DOHH2 (cell line): ENCODE results near the gene PTGES3.

Source experiments
- H3F3A ChIP-seq: fragments of 200-600 bp; sonication (generic), shearing (Covaris generic); 2 replicates; pipeline ENCODE4 v1.6.0; 2016; ENCODE audit warnings: antibody characterized with exemption, mild to moderate bottlenecking; ENCODE audit not compliant: control insufficient read depth, insufficient read depth
- H3K27ac ChIP-seq: fragments of 200-600 bp; sonication (generic); 2 replicates; pipeline ENCODE4 v1.5.1; 2014; ENCODE audit warnings: low read depth, mild to moderate bottlenecking, low read length, moderate library complexity
- H3K27me3 ChIP-seq: fragments of 200-600 bp; sonication (generic); 2 replicates; pipeline ENCODE4 v1.6.1; 2014; ENCODE audit warnings: mild to moderate bottlenecking, low read length, mixed read lengths; ENCODE audit not compliant: control insufficient read depth
- H3K36me3 ChIP-seq: fragments of 200-600 bp; sonication (generic); 2 replicates; pipeline ENCODE4 v1.6.1; 2014; ENCODE audit warnings: mild to moderate bottlenecking, low read length, moderate library complexity, mixed read lengths; ENCODE audit not compliant: control insufficient read depth
- H3K4me1 ChIP-seq: fragments of 200-600 bp; sonication (generic); 2 replicates; pipeline ENCODE4 v1.6.1; 2014; ENCODE audit warnings: mild to moderate bottlenecking, low read length, mixed read lengths; ENCODE audit not compliant: control insufficient read depth
- H3K4me2 ChIP-seq: fragments of 200-600 bp; sonication (generic); 2 replicates; pipeline ENCODE4 v1.6.0; 2014; ENCODE audit warnings: mild to moderate bottlenecking, low read length, moderate library complexity
- H3K4me3 ChIP-seq: fragments of 200-600 bp; sonication (generic); 2 replicates; pipeline ENCODE4 v1.5.1; 2014; ENCODE audit warnings: mild to moderate bottlenecking, low read length, mixed read lengths
- H3K79me2 ChIP-seq: fragments of 200-600 bp; sonication (generic); 2 replicates; pipeline ENCODE4 v1.6.1; 2014; ENCODE audit warnings: mild to moderate bottlenecking, low read length, mixed read lengths; ENCODE audit not compliant: control insufficient read depth
- H3K9me2 ChIP-seq: fragments of 200-600 bp; sonication (generic); replicated peaks from 2 replicates; pipeline ENCODE4 v1.6.1; 2014; ENCODE audit warnings: mild to moderate bottlenecking, low read length, mixed read lengths; ENCODE audit not compliant: control insufficient read depth
- H3K9me3 ChIP-seq: fragments of 200-600 bp; sonication (generic); 2 replicates; pipeline ENCODE4 v1.6.1; 2014; ENCODE audit warnings: antibody characterized with exemption, low read length, mixed read lengths; ENCODE audit not compliant: control insufficient read depth, insufficient read depth
- H4K20me1 ChIP-seq: fragments of 200-600 bp; sonication (generic); 2 replicates; pipeline ENCODE4 v1.6.0; 2014; ENCODE audit warnings: low read depth, mild to moderate bottlenecking, antibody characterized with exemption, low read length, moderate library complexity; ENCODE audit not compliant: control insufficient read depth, insufficient read depth
- CTCF ChIP-seq: fragments of 200-600 bp; sonication (generic); IDR thresholded peaks from one replicate; pipeline ENCODE4 v1.5.1; 2014; ENCODE audit warnings: antibody characterized with exemption, mild to moderate bottlenecking, low read depth, low read length; ENCODE audit not compliant: poor library complexity, severe bottlenecking
- EZH2phosphoT487 ChIP-seq: fragments of 200-600 bp; sonication (generic); IDR thresholded peaks from 2 replicates; pipeline ENCODE4 v1.6.1; 2017; ENCODE audit warnings: borderline replicate concordance, mild to moderate bottlenecking, antibody characterized with exemption, low read length, moderate library complexity, mixed read lengths

PTGES3 gene

GRCh38 chr12:56645201-56645716 is 42.8 kb downstream of the PTGES3 start:
- H3K36me3 ChIP-seq: peaks cover 50% of the 10 kb centered on the region
- TF ChIP-seq CTCF (no peak), EZH2phosphoT487 (no peak)
- peaks cover 17% of the 10 kb centered on the region for H4K20me1 ChIP-seq
- H3K4me3 ChIP-seq: peak overlapping the region; percentile 98
- peak overlapping the region; percentile 83 for H3K4me2 ChIP-seq
- H3K4me1 ChIP-seq: peaks cover 28% of the 10 kb centered on the region
- H3K27ac ChIP-seq: peak overlapping the region; percentile 78
- H3K27me3 ChIP-seq: no peaks in the 10 kb centered on the region
- H3K9me3 ChIP-seq: no peaks in the 10 kb centered on the region
- peaks cover 26% of the 10 kb centered on the region for H3F3A ChIP-seq
- H3K9me2 ChIP-seq: no peaks in the 10 kb centered on the region
- H3K79me2 ChIP-seq: peaks cover 47% of the 10 kb centered on the region

GRCh38 chr12:56644654-56645053 is 43.4 kb downstream of the PTGES3 start:
- TF ChIP-seq CTCF (no peak), EZH2phosphoT487 (no peak)
- Histone ChIP-seq H3K9me3 (no peaks in the 10 kb centered on the region), H3K4me2 (peak overlapping the region; percentile 83), H3K79me2 (peaks cover 47% of the 10 kb centered on the region), H4K20me1 (peaks cover 17% of the 10 kb centered on the region), H3K9me2 (no peaks in the 10 kb centered on the region), H3K27ac (peak overlapping the region; percentile 78), H3F3A (peaks cover 31% of the 10 kb centered on the region), H3K36me3 (peaks cover 56% of the 10 kb centered on the region), H3K4me1 (peaks cover 28% of the 10 kb centered on the region), H3K4me3 (peak overlapping the region; percentile 98), H3K27me3 (no peaks in the 10 kb centered on the region)

GRCh38 chr12:56641219-56641618 is 46.9 kb downstream of the PTGES3 start:
- Histone ChIP-seq H3K36me3 (peaks cover 82% of the 10 kb centered on the region), H3K4me2 (no peak overlapping the region), H3K9me2 (no peaks in the 10 kb centered on the region), H3K27me3 (no peaks in the 10 kb centered on the region), H4K20me1 (peaks cover 17% of the 10 kb centered on the region), H3K79me2 (peaks cover 47% of the 10 kb centered on the region), H3K4me1 (peaks cover 39% of the 10 kb centered on the region), H3K4me3 (no peak overlapping the region), H3F3A (peaks cover 57% of the 10 kb centered on the region), H3K9me3 (no peaks in the 10 kb centered on the region), H3K27ac (no peak overlapping the region)
- TF ChIP-seq CTCF: no peak
- no peak for TF ChIP-seq EZH2phosphoT487
